GM23338 (cell line): Measurements from ENCODE around the gene ZNF784. TPM values are rescaled to one million over a fixed set of nuclear protein-coding genes. Genes with fewer than 3 reads are reported as not detected.

Experiments used
- ATAC-seq: fragments of 200-7000 bp; cut with Tn5 transposase; 3 replicates; pipeline ENCODE4 v1.9.1; 2020
- DNase-seq: peaks from one replicate; pipeline ENCODE4 v3.0.0-alpha.2; 2015; ENCODE audit warnings: low spot score
- H2AFZ ChIP-seq: fragments of 200-600 bp; sonication (generic); 2 replicates; pipeline ENCODE4 v1.8.0; 2016; ENCODE audit warnings: antibody characterized with exemption, mild to moderate bottlenecking, moderate library complexity
- H3F3A ChIP-seq: fragments of 200-600 bp; sonication (generic); replicated peaks from 2 replicates; pipeline ENCODE4 v1.8.0; 2017; ENCODE audit warnings: antibody characterized with exemption, mixed run types, low read depth
- H3K27ac ChIP-seq: fragments of 200-600 bp; sonication (generic); 2 replicates; pipeline ENCODE4 v1.6.1; 2016; ENCODE audit warnings: low read depth
- H3K27me3 ChIP-seq: fragments of 200-600 bp; sonication (generic); 2 replicates; pipeline ENCODE4 v1.8.0; 2016; ENCODE audit warnings: mild to moderate bottlenecking, mixed run types, moderate library complexity; ENCODE audit not compliant: insufficient read depth
- H3K36me3 ChIP-seq: fragments of 200-600 bp; sonication (generic); 2 replicates; pipeline ENCODE4 v1.8.0; 2016; ENCODE audit warnings: mild to moderate bottlenecking; ENCODE audit not compliant: insufficient read depth
- H3K4me1 ChIP-seq: fragments of 200-600 bp; sonication (generic); 2 replicates; pipeline ENCODE4 v1.8.0; 2016; ENCODE audit warnings: mild to moderate bottlenecking, moderate library complexity; ENCODE audit not compliant: insufficient read depth
- H3K4me2 ChIP-seq: fragments of 200-600 bp; sonication (generic); 2 replicates; pipeline ENCODE4 v1.7.1; 2017; ENCODE audit warnings: mixed run types
- H3K4me3 ChIP-seq: fragments of 200-600 bp; sonication (generic); 2 replicates; pipeline ENCODE4 v1.6.1; 2016; ENCODE audit warnings: mixed run types
- H3K79me2 ChIP-seq: fragments of 200-600 bp; sonication (generic); replicated peaks from 2 replicates; pipeline ENCODE4 v1.8.0; 2017; ENCODE audit warnings: mild to moderate bottlenecking; ENCODE audit not compliant: insufficient read depth
- H3K9me2 ChIP-seq: fragments of 200-600 bp; sonication (generic); 2 replicates; pipeline ENCODE4 v1.8.0; 2017; ENCODE audit not compliant: insufficient read depth
- H4K20me1 ChIP-seq: fragments of 200-600 bp; sonication (generic); replicated peaks from 2 replicates; pipeline ENCODE4 v1.8.0; 2017; ENCODE audit warnings: mild to moderate bottlenecking; ENCODE audit not compliant: insufficient read depth
- H3K27ac Mint-ChIP-seq: 2 replicates; pipeline ENCODE4 v1.8.0; 2020; ENCODE audit warnings: inconsistent platforms, mild to moderate bottlenecking, moderate library complexity, mixed read lengths
- H3K27me3 Mint-ChIP-seq: 3 replicates; pipeline ENCODE4 v1.8.0; 2022; ENCODE audit warnings: low read depth, mild to moderate bottlenecking, moderate library complexity, mixed read lengths, inconsistent platforms; ENCODE audit not compliant: insufficient read depth, poor library complexity
- H3K36me3 Mint-ChIP-seq: 3 replicates; pipeline ENCODE4 v1.8.0; 2021; ENCODE audit warnings: low read depth, mild to moderate bottlenecking, inconsistent platforms, moderate library complexity, mixed read lengths
- H3K4me1 Mint-ChIP-seq: 3 replicates; pipeline ENCODE4 v1.8.0; 2020; ENCODE audit warnings: mild to moderate bottlenecking, inconsistent platforms, mixed read lengths
- H3K4me3 Mint-ChIP-seq: 3 replicates; pipeline ENCODE4 v1.8.0; 2021; ENCODE audit warnings: moderate library complexity, mild to moderate bottlenecking, inconsistent platforms, mixed read lengths
- H3K9me3 Mint-ChIP-seq: 3 replicates; pipeline ENCODE4 v1.8.0; 2020; ENCODE audit warnings: moderate library complexity, mild to moderate bottlenecking, inconsistent platforms, mixed read lengths
- CREB1 ChIP-seq: fragments of 250-450 bp; sonication (Bioruptor Pico); IDR thresholded peaks from 2 replicates; pipeline ENCODE4 v1.5.0; 2020; ENCODE audit warnings: low read depth, mild to moderate bottlenecking, moderate library complexity
- CTCF ChIP-seq, 2 experiments: fragments of 200-600 bp in 1 of 2; sonication (generic) in 1 of 2; conservative IDR thresholded peaks; 2 replicates each; pipeline versions ENCODE4 v1.5.1 to v1.6.1; 2016 to 2017; ENCODE audit warnings: antibody characterized with exemption in 2 of 2, low read depth in 2 of 2, mild to moderate bottlenecking in 2 of 2, moderate library complexity in 1 of 2
- EZH2 ChIP-seq: fragments of 200-600 bp; sonication (generic); IDR thresholded peaks from one replicate; pipeline ENCODE4 v1.8.0; 2017; ENCODE audit warnings: antibody characterized with exemption, mild to moderate bottlenecking, low read depth; ENCODE audit not compliant: unreplicated experiment
- EZH2phosphoT487 ChIP-seq: fragments of 200-600 bp; sonication (generic); IDR thresholded peaks from one replicate; pipeline ENCODE4 v1.8.1; 2018; ENCODE audit warnings: antibody characterized with exemption; ENCODE audit not compliant: unreplicated experiment
- JUNB ChIP-seq: IDR thresholded peaks from one replicate; pipeline ENCODE4 v1.6.1; 2016; ENCODE audit warnings: antibody characterized with exemption; ENCODE audit not compliant: unreplicated experiment
- NANOG ChIP-seq: IDR thresholded peaks from 2 replicates; pipeline ENCODE4 v1.6.1; 2016; ENCODE audit warnings: antibody characterized with exemption, borderline replicate concordance
- POLR2AphosphoS5 ChIP-seq: IDR thresholded peaks from 2 replicates; pipeline ENCODE4 v1.6.1; 2016; ENCODE audit warnings: antibody characterized with exemption, low read depth
- REST ChIP-seq: IDR thresholded peaks from one replicate; pipeline ENCODE4 v1.6.1; 2018; ENCODE audit warnings: antibody characterized with exemption; ENCODE audit not compliant: unreplicated experiment
- STAT1 ChIP-seq: IDR thresholded peaks from one replicate; pipeline ENCODE4 v1.6.1; 2016; ENCODE audit warnings: antibody characterized with exemption; ENCODE audit not compliant: unreplicated experiment
- ZNF114 ChIP-seq: fragments of 250-450 bp; sonication (Bioruptor Pico); IDR thresholded peaks from 2 replicates; pipeline ENCODE4 v1.5.0; 2020; ENCODE audit warnings: mild to moderate bottlenecking, moderate library complexity
- ZNF331 ChIP-seq: fragments of 250-450 bp; sonication (Bioruptor Pico); IDR thresholded peaks from 2 replicates; pipeline ENCODE4 v1.5.0; 2020; ENCODE audit warnings: low read depth, mild to moderate bottlenecking, moderate library complexity
- polyA plus RNA-seq: library from polyadenylated mRNA; unstranded; fragments of >200 nt; fragmentation: Nextera tagmentation; extraction: Ambion mirVana; gene quantifications from 2 replicates; pipeline ENCODE4 v1.2.1, GENCODE V29; 2016
- total RNA-seq: library from RNA; depleted of rRNA; stranded (reverse); fragments of >200 nt; shearing (Covaris generic); gene quantifications from 2 replicates; pipeline ENCODE4 v1.2.3, GENCODE V29; 2014
- TF ChIP-seq, protein P1 (sequence below): IDR thresholded peaks from 2 replicates; pipeline ENCODE4 v1.6.1; 2016; ENCODE audit warnings: antibody characterized with exemption
- TF ChIP-seq, protein P2 (sequence below): fragments of 250-450 bp; sonication (Bioruptor Pico); IDR thresholded peaks from 2 replicates; pipeline ENCODE4 v1.5.0; 2020; ENCODE audit warnings: mild to moderate bottlenecking, moderate library complexity

Gene ZNF784
- total and polyA plus RNA-seq, 2 experiments from 2014 or later: 1.5 to 6.7 TPM

DNA sequence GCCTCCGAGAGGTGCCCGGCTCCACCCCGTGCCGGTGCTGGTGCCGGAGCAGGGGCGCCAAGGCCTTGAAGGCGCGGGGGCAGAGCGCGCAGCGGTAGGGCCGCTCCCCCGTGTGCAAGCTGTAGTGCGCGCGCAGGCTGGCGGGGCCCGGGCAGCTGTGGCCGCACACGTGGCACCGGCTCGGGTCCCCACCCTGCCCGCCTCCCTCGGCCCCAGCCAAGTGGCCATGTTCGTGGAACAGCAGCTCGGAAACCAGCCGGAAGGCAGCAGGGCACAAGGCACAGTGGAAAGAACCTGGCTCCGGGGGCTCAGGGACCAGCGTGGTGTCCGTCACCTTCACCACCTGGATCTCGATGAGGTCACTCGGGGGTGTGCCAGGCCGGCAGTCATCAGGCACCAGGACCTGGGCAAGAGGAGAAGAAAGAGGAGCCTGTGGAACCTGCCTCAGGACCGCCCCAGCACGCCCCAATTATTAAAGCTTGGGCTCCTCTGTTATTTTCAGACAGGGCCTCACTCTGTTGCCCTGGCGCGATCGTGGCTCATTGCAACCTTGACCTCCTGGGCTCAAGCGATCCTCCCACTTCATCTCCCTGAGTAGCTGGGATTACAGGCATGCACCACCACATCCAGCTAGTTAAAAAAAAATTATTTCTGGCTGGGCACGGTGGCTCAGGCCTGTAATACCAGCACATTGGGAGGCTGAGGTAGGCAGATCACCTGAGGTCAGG, 2.0 kb downstream of the ZNF784 start:
- Mint-ChIP-seq H3K27me3 (peaks cover 20% of the 10 kb centered on the region), H3K36me3 (peaks cover 40% of the 10 kb centered on the region), H3K4me1 (peaks cover 14% of the 10 kb centered on the region; the same call in 2 of the 3 replicates), H3K4me3 (no peak overlapping the region), H3K27ac (no peak overlapping the region), H3K9me3 (peaks cover 3% of the 10 kb centered on the region; the same call in 2 of the 3 replicates)
- DNase-seq (no peak), ATAC-seq (no peak)
- TF ChIP-seq, protein P1, sequence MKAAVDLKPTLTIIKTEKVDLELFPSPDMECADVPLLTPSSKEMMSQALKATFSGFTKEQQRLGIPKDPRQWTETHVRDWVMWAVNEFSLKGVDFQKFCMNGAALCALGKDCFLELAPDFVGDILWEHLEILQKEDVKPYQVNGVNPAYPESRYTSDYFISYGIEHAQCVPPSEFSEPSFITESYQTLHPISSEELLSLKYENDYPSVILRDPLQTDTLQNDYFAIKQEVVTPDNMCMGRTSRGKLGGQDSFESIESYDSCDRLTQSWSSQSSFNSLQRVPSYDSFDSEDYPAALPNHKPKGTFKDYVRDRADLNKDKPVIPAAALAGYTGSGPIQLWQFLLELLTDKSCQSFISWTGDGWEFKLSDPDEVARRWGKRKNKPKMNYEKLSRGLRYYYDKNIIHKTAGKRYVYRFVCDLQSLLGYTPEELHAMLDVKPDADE: no peak
- TF ChIP-seq NANOG (no peak), JUNB (no peak), ZNF331 (CRISPR knock-in tag) (no peak), STAT1 (no peak), ZNF114 (CRISPR knock-in tag) (no peak), EZH2 (no peak), CREB1 (no peak), CTCF (conservative IDR thresholded peaks at IDR 0.05; ENCODE audit: low read depth in 2 of 2) (no peak), REST (no peak), EZH2phosphoT487 (no peak), POLR2AphosphoS5 (no peak)
- TF ChIP-seq, protein P2, sequence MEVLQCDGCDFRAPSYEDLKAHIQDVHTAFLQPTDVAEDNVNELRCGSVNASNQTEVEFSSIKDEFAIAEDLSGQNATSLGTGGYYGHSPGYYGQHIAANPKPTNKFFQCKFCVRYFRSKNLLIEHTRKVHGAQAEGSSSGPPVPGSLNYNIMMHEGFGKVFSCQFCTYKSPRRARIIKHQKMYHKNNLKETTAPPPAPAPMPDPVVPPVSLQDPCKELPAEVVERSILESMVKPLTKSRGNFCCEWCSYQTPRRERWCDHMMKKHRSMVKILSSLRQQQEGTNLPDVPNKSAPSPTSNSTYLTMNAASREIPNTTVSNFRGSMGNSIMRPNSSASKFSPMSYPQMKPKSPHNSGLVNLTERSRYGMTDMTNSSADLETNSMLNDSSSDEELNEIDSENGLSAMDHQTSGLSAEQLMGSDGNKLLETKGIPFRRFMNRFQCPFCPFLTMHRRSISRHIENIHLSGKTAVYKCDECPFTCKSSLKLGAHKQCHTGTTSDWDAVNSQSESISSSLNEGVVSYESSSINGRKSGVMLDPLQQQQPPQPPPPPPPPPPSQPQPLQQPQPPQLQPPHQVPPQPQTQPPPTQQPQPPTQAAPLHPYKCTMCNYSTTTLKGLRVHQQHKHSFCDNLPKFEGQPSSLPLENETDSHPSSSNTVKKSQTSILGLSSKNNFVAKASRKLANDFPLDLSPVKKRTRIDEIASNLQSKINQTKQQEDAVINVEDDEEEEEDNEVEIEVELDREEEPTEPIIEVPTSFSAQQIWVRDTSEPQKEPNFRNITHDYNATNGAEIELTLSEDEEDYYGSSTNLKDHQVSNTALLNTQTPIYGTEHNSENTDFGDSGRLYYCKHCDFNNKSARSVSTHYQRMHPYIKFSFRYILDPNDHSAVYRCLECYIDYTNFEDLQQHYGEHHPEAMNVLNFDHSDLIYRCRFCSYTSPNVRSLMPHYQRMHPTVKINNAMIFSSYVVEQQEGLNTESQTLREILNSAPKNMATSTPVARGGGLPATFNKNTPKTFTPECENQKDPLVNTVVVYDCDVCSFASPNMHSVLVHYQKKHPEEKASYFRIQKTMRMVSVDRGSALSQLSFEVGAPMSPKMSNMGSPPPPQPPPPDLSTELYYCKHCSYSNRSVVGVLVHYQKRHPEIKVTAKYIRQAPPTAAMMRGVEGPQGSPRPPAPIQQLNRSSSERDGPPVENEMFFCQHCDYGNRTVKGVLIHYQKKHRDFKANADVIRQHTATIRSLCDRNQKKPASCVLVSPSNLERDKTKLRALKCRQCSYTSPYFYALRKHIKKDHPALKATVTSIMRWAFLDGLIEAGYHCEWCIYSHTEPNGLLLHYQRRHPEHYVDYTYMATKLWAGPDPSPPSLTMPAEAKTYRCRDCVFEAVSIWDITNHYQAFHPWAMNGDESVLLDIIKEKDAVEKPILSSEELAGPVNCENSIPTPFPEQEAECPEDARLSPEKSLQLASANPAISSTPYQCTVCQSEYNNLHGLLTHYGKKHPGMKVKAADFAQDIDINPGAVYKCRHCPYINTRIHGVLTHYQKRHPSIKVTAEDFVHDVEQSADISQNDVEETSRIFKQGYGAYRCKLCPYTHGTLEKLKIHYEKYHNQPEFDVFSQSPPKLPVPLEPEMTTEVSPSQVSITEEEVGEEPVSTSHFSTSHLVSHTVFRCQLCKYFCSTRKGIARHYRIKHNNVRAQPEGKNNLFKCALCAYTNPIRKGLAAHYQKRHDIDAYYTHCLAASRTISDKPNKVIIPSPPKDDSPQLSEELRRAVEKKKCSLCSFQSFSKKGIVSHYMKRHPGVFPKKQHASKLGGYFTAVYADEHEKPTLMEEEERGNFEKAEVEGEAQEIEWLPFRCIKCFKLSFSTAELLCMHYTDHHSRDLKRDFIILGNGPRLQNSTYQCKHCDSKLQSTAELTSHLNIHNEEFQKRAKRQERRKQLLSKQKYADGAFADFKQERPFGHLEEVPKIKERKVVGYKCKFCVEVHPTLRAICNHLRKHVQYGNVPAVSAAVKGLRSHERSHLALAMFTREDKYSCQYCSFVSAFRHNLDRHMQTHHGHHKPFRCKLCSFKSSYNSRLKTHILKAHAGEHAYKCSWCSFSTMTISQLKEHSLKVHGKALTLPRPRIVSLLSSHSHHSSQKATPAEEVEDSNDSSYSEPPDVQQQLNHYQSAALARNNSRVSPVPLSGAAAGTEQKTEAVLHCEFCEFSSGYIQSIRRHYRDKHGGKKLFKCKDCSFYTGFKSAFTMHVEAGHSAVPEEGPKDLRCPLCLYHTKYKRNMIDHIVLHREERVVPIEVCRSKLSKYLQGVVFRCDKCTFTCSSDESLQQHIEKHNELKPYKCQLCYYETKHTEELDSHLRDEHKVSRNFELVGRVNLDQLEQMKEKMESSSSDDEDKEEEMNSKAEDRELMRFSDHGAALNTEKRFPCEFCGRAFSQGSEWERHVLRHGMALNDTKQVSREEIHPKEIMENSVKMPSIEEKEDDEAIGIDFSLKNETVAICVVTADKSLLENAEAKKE: no peak
- Histone ChIP-seq H3K36me3 (no peaks in the 10 kb centered on the region), H3K4me1 (no peaks in the 10 kb centered on the region; the same call in 1 of the 2 replicates), H3K4me3 (no peak overlapping the region), H4K20me1 (peaks cover 5% of the 10 kb centered on the region), H3F3A (peaks cover 12% of the 10 kb centered on the region), H3K27ac (no peak overlapping the region), H3K4me2 (no peak overlapping the region), H2AFZ (no peak overlapping the region), H3K27me3 (0 out of 2 replicates have a peak, but pooled peaks cover 5% of the 10 kb centered on the region), H3K79me2 (peaks cover 9% of the 10 kb centered on the region), H3K9me2 (no peaks in the 10 kb centered on the region)
